Measurements from ENCODE around the gene SLC12A4.
"Not testable (repeated sequence)": the region's sequence is repeated elsewhere in the genome, so short reads cannot be mapped to it uniquely, and the experiment has no call there.

The SLC12A4 gene

DNA sequence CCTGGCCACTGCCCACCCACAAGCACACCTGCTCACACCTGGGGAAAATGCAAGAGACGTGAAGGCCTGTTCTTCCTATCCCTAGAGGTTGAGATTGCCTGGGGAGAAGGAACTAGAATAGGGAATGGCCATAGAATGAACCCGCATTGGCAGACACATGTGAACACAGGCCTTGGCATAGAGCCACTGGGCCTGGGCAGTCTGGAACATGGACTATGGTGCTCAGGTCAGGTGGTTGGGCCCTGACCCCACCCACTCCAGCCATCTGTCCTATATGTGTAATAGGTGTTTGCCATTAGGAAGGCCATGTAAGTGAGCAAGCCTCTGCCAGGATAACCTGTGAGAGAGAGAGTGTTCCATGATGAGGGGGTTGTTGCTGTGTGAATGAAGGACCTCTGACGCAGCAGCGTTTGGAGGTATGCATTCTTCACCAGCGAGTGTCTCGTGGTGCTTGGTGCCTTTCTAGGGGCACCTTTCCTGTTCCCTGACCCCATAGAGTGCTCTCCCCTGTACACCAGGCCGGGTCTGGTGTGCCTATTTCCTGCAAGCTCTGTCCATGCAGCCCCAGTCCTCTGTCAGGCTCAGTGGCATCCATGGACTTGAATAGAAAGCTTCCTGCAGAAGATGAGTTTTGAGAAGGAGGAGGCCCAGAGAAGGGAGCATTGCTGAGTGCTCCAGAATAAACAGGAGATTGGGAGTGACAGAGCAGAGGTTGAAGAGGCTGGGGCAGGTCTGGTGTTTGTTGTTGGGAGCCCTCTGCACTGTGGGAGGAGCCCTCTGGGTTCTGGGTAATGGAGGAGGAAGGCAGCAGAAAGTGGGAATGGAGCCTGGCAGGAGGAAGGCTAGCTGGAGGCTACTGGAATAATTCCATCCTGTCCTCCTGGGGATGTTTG is 52.4 kb downstream of the SLC12A4 start:
- no peaks in the 10 kb centered on the region for H3K9me3 Mint-ChIP-seq
- H3K27ac Mint-ChIP-seq: peak overlapping the region; percentile 6 to 22
- ATAC-seq: no peak
- peaks cover 48% of the 10 kb centered on the region for H3K4me1 Mint-ChIP-seq
- no peak for DNase-seq
- H3K27me3 Mint-ChIP-seq: no peaks in the 10 kb centered on the region
- H3K4me3 Mint-ChIP-seq: no peak overlapping the region

DNA sequence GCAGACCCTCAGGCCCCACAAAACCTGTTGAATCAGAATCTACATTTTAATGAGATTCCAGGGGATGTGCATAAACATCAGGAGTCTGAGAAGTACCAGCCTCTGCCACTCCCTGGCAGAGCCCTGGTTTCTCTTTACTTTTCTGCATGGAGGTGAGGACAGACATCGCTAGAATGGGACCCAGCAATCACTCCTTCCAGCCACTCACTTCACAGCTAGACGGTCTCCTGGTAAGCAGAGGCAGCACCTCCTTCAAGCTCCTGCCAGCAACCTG is 53.0 kb downstream of the SLC12A4 start:
- ATAC-seq, H3K27me3 Mint-ChIP-seq, H3K9me3 Mint-ChIP-seq, H3K27ac Mint-ChIP-seq, H3K4me3 Mint-ChIP-seq, DNase-seq: not testable (repeated sequence)
- peaks cover 50% of the 10 kb centered on the region for H3K4me1 Mint-ChIP-seq

DNA sequence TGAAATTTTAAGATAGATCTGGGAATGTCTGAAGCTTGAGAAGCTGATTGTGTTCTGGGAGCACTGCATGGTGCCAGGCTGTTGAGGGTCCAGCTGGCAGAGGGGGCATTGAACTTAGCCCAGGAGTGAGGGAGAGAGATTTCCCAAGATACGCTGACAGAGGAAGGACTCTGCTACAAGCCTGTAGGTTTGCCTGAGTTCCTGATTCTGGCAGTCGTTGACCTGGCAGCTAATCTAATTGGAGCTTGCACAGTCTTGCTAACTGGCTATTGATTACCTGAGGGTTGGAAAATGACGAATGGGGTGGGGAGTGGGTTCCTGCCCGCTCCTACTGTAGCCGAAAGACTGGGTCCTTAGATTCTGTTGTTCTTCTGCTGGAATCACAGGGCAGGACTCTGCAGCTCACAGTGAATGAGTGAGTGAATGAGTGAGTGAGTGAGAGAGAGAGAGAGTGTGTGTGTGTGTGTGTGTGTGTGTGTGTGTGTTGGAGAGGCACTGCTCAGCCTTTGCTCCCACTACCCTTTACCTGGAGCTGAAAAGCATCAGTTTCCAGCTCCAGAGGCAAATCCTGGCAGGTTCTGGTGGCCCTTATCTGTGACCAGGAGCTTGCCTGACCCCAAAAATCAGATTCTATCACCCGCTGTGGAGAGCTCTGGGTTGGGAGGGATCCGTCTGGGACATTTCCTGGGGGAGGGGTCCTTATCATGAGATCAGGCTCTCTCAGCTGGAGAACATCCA is 53.5 kb downstream of the SLC12A4 start:
- peak overlapping the region in 1 of 2 donors; percentile 60 for H3K27ac Mint-ChIP-seq
- ATAC-seq (no peak), DNase-seq (no peak)
- no peaks in the 10 kb centered on the region for H3K9me3 Mint-ChIP-seq
- peaks cover 53% of the 10 kb centered on the region for H3K4me1 Mint-ChIP-seq
- no peak overlapping the region for H3K4me3 Mint-ChIP-seq
- no peaks in the 10 kb centered on the region for H3K27me3 Mint-ChIP-seq

DNA sequence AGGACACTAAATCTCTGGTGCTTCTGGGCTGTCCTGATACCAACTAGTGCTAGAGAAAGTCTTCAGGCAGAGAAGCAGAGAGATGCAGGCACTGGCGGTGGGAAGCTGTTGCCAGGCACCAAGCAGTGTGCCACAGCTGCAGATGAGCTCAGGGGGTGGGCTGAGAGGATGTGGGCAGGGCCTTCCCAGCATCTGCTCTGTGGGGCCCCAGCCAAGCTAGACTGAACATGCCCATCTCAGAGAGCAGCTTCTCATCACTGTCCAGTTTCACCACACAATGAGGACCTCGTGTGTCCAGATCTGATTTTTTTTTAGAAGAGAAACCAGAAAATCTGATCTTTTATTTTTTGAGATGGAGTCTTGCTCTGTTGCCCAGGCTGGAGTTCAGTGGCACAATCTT is 58.3 kb downstream of the SLC12A4 start:
- no peaks in the 10 kb centered on the region for H3K27me3 Mint-ChIP-seq
- DNase-seq (peak in 1 of 2 donors; percentile 67), ATAC-seq (peak; percentile 99)
- peak overlapping the region; percentile 5 to 84 for H3K27ac Mint-ChIP-seq
- H3K4me3 Mint-ChIP-seq: no peak overlapping the region
- H3K4me1 Mint-ChIP-seq: peaks cover 28% of the 10 kb centered on the region
- no peaks in the 10 kb centered on the region for H3K9me3 Mint-ChIP-seq

DNA sequence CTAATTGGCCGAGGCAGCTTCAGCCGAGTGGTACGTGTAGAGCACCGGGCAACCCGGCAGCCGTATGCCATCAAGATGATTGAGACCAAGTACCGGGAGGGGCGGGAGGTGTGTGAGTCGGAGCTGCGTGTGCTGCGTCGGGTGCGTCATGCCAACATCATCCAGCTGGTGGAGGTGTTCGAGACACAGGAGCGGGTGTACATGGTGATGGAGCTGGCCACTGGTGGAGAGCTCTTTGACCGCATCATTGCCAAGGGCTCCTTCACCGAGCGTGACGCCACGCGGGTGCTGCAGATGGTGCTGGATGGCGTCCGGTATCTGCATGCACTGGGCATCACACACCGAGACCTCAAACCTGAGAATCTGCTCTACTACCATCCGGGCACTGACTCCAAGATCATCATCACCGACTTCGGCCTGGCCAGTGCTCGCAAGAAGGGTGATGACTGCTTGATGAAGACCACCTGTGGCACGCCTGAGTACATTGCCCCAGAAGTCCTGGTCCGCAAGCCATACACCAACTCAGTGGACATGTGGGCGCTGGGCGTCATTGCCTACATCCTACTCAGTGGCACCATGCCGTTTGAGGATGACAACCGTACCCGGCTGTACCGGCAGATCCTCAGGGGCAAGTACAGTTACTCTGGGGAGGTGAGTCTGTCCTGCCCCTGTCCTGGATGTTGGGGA is 59.2 kb downstream of the SLC12A4 start:
- Mint-ChIP-seq H3K4me3 (peak overlapping the region in 1 of 2 donors; percentile 33), H3K27me3 (no peaks in the 10 kb centered on the region), H3K9me3 (no peaks in the 10 kb centered on the region), H3K4me1 (peaks cover 28% of the 10 kb centered on the region), H3K27ac (no peak overlapping the region)
- DNase-seq (no peak), ATAC-seq (no peak)

DNA sequence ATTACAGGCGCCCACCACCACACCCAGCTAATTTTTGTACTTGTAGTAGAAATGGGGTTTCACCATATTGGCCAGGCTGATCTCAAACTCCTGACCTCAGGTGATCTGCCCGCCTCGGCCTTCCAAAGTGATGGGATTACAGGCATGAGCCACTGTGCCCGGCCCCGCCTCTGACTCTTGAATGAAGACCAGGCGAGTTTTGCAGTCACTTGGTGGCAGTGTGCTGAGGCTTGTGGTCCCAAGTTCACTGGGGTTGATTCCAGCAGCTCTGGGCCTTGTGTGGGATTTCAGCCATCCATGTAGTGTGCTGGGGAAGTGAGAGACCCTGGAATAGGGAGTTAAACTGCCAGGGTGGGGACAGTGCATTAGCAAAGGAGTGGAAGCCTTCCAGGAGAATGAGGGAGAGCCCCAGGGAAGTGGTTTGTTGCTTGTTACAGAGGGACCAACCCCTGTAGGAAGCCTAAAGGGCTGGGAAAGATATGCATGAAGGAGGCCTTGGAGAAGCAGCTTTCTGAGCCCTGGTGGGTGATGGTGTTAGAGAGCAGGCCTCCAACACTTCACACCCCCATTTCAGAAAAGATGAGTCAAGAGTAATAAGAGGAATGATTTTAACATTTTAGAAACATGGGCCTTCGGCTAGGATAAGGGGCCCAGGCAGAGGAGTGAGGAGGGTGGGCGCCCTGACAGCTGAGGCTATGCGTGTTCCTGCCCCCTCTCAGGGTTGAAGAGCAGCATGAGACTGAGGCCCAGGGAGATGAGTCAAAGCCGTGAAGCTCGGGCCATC is 60.8 kb downstream of the SLC12A4 start:
- no peaks in the 10 kb centered on the region for H3K27me3 Mint-ChIP-seq
- H3K4me3 Mint-ChIP-seq: no peak overlapping the region
- H3K4me1 Mint-ChIP-seq: peaks cover 28% of the 10 kb centered on the region
- DNase-seq (no peak), ATAC-seq (no peak)
- H3K9me3 Mint-ChIP-seq: no peaks in the 10 kb centered on the region
- peak overlapping the region in 1 of 2 donors; percentile 54 for H3K27ac Mint-ChIP-seq

DNA sequence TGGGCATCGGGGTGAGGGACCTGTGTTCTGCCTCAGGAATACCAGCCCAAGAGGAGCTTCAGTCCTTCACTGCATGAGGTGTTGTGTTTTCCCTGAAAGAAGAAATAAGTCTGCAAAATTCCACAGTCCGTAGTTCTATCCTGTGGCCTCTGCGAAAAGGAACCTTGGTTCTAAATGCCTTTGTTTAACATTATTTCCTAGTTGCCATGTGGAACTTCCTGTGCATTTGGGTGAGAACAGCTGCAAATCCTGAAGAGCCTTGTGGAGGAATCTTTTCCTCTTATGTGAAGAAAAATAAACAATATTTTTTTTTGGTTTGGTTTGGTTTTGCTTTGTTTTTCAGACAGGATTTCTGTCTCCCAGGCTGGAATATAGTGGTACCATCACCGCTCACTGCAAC is 65.6 kb downstream of the SLC12A4 start:
- no peaks in the 10 kb centered on the region for H3K9me3 Mint-ChIP-seq
- DNase-seq (no peak), ATAC-seq (no peak)
- no peaks in the 10 kb centered on the region for H3K27me3 Mint-ChIP-seq
- H3K4me1 Mint-ChIP-seq: peaks cover 7% of the 10 kb centered on the region
- H3K27ac Mint-ChIP-seq: no peak overlapping the region
- no peak overlapping the region for H3K4me3 Mint-ChIP-seq

DNA sequence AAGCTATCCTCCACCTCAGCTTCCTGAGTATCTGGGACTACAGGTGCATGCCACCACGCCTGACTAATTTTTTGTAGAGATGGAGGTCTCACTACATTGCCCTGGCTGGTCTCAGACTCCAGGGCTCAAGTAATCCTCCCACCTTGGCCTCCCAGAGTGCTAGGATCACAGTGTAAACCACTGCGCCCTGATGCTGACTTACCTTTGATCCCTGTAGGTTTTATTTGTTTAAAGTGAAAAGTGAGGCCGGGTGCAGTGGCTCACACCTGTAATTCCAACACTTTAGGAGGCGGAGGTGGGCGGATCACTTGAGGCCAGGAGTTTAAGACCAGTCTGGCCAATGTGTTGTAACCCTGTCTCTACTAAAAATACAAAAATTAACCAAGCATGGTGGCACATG is 66.7 kb downstream of the SLC12A4 start:
- Mint-ChIP-seq H3K27me3 (no peaks in the 10 kb centered on the region), H3K9me3 (no peaks in the 10 kb centered on the region), H3K27ac (peak overlapping the region in 1 of 2 donors; percentile 59), H3K4me1 (peaks cover 8% of the 10 kb centered on the region), H3K4me3 (no peak overlapping the region)
- ATAC-seq (no peak), DNase-seq (no peak)

DNA sequence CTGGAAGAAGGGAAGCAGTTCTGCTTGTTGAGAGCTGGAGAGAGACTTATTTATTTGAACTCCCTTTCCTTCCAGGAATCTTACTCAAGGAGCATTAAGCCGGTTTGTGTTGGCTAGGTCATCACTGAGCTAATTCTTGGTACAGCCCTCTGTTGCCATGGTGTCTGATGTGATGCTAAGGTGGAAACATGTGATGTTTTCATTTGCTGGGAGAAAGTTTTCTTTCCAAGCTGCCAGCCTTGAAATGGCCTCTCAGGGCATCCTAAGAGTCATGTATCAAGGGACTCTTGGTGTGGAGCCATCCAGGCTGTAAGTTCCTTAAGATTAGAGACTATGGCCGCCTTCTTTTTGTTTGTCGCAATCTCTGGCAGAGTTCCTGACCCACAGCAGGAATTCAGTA is 71.2 kb downstream of the SLC12A4 start:
- no peaks in the 10 kb centered on the region for H3K27me3 Mint-ChIP-seq
- no peak for DNase-seq
- no peak overlapping the region for H3K4me3 Mint-ChIP-seq
- no peak overlapping the region for H3K27ac Mint-ChIP-seq
- peaks cover 29% of the 10 kb centered on the region for H3K4me1 Mint-ChIP-seq
- no peak for ATAC-seq
- no peaks in the 10 kb centered on the region for H3K9me3 Mint-ChIP-seq

DNA sequence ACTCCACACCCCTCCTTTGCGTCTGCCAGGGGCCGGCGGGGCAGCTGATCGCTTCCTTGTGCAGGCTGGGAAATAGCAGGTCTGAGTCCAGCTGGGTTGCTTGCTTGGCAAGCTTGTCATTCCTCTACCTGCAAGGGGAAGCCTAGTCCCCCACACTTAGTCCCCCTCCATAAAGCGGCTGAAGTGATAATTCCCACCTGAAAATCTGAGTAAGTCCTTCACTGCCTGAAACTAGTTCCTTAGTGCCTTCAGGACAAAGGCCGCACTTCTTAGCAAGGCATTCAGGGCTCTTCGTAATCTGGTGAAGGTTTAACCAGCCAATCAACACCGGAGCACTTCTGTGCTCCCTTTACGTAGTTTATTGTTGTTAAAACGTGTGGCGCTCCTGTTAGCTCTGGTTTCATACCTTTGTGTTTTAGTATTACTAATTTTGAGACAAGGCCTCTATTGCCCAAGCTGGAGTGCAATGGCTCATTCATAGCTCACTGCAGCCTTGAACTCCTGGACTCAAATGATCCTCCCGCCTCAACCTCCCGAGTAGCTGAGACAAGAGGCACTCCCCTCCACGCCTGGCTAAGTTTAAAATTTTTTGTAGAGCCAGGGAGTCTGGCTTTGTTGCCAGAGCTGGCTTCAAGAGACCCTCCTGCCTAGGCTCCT is 74.6 kb downstream of the SLC12A4 start:
- H3K27me3 Mint-ChIP-seq: no peaks in the 10 kb centered on the region
- H3K4me1 Mint-ChIP-seq: peaks cover 29% of the 10 kb centered on the region
- DNase-seq (no peak), ATAC-seq (no peak)
- H3K27ac Mint-ChIP-seq: peak overlapping the region; percentile 98 to 99
- peak overlapping the region; percentile 86 to 99 for H3K4me3 Mint-ChIP-seq
- H3K9me3 Mint-ChIP-seq: no peaks in the 10 kb centered on the region

All from stimulated activated naive CD8-positive, alpha-beta T cell treated with anti-CD3 and anti-CD28 coated beads, Interleukin-15, amount 100 ng/mL, for 72 hours (primary cell).